ENCODE results near the gene MALSU1.

DNA sequence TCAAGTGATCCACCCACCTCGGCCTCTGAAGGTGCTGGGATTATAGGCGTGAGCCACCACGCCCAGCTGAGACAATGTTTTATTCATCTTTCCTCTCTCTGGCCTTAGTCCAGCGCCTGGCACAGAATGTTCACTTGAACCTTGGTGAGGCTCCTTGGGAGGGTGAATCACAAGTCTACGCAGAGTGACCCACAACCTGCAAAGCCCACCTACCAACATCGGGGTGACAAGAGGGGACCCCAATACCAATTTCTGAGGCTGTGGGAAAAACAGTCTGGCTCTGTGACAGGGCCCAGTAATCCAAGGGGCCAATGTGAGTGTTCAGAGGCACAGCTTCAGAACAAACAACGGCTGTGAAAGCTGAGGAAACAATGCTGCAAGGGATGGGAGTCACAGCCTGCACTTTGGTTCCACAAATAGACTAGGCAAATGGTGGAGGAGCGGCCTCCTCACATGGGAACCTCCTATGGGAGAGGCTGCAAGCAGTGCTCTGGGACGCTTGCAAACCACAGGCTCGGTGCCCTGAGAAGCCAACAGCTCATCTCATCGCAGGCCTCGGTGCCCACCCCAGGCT is 5.6 kb upstream of the MALSU1 start:
- TF ChIP-seq, protein P1, sequence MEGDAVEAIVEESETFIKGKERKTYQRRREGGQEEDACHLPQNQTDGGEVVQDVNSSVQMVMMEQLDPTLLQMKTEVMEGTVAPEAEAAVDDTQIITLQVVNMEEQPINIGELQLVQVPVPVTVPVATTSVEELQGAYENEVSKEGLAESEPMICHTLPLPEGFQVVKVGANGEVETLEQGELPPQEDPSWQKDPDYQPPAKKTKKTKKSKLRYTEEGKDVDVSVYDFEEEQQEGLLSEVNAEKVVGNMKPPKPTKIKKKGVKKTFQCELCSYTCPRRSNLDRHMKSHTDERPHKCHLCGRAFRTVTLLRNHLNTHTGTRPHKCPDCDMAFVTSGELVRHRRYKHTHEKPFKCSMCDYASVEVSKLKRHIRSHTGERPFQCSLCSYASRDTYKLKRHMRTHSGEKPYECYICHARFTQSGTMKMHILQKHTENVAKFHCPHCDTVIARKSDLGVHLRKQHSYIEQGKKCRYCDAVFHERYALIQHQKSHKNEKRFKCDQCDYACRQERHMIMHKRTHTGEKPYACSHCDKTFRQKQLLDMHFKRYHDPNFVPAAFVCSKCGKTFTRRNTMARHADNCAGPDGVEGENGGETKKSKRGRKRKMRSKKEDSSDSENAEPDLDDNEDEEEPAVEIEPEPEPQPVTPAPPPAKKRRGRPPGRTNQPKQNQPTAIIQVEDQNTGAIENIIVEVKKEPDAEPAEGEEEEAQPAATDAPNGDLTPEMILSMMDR (IDR thresholded peaks at IDR 0.05; ENCODE audit: poor library complexity): no peak
- TF ChIP-seq EZH2phosphoT487 (IDR thresholded peaks at IDR 0.05; ENCODE audit: low read depth, severe bottlenecking, unreplicated experiment): no peak
- TF ChIP-seq EZH2 (IDR thresholded peaks at IDR 0.05; ENCODE audit: borderline replicate concordance): no peak

Measured in hepatocyte (in vitro differentiated cells).